GM19240 (cell line): Measurements from ENCODE around the gene MPDZ.
"Not testable (repeated sequence)": the region's sequence is repeated elsewhere in the genome, so short reads cannot be mapped to it uniquely, and the experiment has no call there.

ENCODE experiments used
- DNase-seq: peaks from one replicate; pipeline ENCODE4 v3.0.0; 2011; ENCODE audit warnings: low spot score; ENCODE audit not compliant: insufficient read length

MPDZ gene

GRCh38 chr9:13264788-13265187 is 14.7 kb downstream of the MPDZ start:
- DNase-seq: no peak

DNA sequence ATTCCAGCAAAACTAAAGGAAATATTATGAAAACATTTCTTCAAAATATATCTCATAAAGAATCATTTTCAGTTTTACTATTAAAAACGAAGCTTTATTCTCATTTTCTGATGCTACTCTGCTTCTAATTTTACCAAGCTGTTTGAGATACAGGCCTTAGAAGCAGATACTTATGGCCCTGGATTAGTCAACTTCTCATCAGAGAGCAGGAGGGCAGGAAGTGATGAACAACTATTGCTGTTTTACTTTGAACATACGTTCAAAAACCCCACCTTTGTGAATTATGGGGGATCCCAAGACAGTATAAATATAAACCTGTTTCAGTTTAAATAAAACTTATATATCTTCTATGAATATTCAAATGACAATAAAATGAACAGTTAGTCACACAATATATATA is 16.0 kb downstream of the MPDZ start:
- no peak for DNase-seq

DNA sequence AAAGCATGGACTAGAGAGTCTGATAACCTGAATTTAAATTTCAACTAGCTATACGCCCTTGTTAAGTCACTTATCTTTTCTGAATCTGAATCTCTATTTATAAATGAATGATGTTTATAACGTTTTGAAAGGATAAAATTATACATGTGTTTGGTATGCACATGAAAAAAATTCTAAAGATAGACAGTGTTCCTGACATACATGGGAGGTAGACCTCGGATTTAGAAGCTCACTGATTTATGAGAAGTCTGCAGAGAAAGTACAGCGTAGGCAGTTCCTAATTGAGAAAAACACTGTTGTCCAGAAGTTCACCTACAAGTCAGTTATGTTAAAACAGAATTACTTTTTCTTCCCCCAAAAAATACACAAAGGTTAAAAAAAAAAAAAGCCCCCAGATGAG is 26.6 kb downstream of the MPDZ start:
- no peak for DNase-seq

DNA sequence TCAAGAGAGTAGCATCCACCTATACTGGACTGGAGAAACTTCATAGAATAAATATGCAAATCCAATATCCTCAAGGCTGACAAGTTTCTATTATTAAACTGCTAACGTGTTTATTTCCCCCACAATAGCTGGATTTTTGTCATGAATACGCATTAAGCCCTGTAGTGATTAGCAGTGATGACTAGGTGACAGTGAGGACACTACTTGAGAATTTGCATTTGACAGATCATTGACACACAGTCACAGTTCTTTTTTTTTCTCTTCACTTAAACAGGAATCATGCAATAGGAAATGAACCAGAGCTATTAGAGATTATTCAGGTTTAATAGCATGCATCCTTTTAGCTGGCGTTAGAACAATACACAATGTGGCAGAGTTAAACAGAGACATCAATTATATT is 35.3 kb downstream of the MPDZ start:
- DNase-seq: no peak

GRCh38 chr9:13241283-13241682 is 38.2 kb downstream of the MPDZ start:
- DNase-seq: no peak

DNA sequence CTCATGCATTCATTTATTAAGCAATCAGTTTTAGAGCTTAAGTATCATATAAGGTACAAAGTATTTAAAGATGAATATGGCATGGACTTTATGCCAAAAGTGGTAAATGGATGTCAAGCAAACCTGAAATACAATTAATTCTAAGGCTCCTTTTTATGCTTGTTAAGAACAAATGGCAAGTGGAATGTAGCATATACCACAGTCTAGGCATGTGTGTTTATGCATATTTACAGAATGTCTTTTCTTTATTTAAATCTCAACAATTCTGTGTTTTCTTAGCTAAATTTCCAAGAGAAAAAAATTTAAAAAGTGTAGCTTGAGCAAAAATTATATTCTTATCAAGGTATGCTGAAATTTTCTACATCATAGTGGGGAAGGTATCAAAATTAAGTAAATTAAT is 39.8 kb downstream of the MPDZ start:
- DNase-seq: no peak

GRCh38 chr9:13239208-13239607 is 40.3 kb downstream of the MPDZ start:
- DNase-seq: no peak

DNA sequence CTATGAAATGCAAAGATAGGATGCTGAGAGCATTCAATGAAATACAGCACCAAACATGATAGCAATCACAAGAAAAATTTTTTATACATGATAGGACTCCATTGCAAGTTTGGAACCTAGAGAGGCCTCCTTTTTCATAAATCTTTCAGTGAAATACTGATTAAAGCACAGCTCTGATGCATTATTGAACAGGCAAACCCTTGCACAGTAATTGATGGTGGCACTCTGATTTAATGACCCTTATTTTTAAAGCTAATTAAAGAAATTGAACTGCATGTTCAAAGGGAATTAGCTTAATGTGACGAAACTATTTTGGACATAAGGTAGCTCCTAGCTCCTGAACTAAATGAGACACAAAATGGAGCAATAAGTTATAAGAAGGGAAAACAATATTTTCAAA is 44.6 kb downstream of the MPDZ start:
- no peak for DNase-seq

- no peak for DNase-seq
Measured at GRCh38 chr9:13228431-13228830, 51.1 kb downstream of the MPDZ start.

- no peak for DNase-seq
Measured at GRCh38 chr9:13224366-13224765, 55.1 kb downstream of the MPDZ start.

- not testable (repeated sequence) for DNase-seq
Measured at GRCh38 chr9:13222733-13223132, 56.8 kb downstream of the MPDZ start.

GRCh38 chr9:13221741-13222140 is 57.8 kb downstream of the MPDZ start:
- no peak for DNase-seq

DNA sequence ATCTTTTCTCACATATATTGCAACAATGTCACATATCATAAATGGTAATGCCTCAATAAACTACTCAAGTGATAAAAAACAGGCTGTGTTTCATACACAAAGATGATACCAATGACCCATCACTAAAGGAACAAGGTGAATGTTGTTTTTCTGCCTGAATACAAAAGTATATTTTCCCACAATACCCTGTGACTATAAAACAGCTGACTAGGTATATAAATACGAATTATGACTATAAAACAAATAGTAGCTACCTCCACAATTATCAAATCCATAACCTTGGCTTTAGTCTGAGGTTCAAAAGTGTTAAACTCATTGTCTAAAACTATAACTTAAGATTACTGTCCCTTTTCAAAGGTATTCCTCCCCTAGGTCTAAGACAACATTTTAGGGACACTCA is 58.7 kb downstream of the MPDZ start:
- no peak for DNase-seq

DNA sequence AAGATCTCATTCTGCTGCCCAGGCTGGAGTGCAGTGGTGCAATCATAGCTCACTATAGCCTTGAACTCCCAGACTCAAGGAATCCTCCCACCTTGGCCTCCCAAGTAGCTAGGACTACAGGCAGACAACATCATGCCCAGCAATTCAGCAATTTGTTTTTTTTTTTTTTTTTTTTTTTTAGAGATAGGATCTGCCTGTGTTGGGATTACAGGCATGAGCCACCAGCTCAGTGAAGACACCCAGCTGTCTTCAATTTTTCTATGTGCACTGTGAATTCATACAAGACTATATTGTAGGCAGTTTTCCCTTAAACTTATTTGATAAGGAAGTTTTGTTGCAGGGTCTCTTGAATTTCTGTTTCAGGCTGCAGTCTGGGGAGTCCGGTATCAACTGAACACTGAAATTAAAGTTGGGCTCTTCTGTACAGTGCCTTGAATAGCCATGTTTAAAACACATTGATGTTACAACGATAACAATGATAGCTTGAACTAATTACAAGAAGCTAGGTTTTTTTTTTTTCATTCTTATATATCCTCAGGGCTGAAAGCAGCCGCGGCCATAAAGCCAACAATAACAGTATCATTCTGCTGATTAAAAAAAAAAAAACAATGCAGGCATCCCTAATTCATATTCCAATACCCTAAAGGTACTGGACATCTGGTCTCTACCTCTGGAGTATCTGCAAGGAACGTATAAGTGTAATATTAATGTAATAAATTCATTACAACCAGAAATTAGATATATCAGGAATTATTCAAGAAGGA is 63.5 kb downstream of the MPDZ start:
- no peak for DNase-seq

GRCh38 chr9:13213998-13214397 is 65.5 kb downstream of the MPDZ start:
- no peak for DNase-seq

- DNase-seq: no peak
Measured at GRCh38 chr9:13213337-13213736, 66.2 kb downstream of the MPDZ start.

- DNase-seq: no peak
Measured at GRCh38 chr9:13210306-13210705, 69.2 kb downstream of the MPDZ start.

DNA sequence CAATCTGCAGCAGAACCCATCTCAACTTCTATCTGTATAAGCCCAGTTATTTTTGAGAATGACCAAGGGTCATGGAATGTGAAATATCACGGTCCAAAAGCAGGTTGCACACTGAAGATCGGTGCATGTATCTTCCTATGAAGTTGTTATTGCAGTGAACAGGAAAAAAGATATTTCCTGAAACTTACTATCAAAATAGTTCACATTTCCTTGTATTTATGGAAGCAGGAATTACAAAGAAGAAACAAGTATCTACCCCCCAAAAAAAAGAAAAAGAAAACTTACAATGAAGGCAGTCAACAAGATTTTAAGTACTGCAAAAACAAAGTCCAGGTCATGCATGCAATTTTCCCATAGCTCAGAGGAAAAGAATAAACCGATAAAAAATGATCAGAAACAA is 70.0 kb downstream of the MPDZ start:
- no peak for DNase-seq

DNA sequence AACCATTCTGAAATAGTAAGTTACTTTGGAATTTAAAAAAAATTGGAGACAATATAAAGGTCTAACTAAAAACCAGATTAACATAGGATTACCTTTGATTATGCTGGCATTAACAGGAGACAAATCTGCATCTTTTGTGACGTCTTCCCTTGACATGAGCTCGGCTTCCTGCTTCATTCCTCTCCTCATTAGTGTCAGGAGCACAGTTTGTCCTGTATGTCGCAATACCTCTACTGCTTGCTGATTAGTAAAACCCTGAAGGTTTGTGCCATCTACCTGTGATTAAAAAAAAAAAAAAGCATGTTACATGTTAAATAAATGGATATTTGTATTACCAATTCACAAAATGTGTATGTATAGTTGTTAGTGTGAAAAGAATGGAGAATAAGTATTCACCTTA is 73.7 kb downstream of the MPDZ start:
- DNase-seq: no peak

GRCh38 chr9:13190040-13190439 is 89.5 kb downstream of the MPDZ start:
- no peak for DNase-seq

GRCh38 chr9:13189362-13189761 is 90.1 kb downstream of the MPDZ start:
- DNase-seq: no peak

DNA sequence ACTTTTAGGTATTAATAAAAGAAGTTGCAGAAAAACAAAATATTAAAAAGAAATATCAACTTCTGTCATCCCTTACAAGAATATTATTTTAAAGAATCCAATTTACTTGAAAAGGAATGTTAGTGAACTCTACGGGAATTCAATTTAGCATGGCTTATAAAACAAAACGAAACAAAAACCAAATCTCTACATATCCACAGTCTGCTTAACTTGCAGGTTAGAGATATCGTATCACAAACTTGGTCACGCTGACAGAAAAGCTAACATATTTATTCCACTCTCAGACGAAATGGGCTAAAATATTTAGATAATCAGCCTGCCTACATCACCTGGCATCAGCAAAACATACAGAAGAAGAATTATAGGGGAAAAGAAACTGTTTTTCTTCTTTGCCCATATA is 92.7 kb downstream of the MPDZ start:
- DNase-seq: no peak

DNA sequence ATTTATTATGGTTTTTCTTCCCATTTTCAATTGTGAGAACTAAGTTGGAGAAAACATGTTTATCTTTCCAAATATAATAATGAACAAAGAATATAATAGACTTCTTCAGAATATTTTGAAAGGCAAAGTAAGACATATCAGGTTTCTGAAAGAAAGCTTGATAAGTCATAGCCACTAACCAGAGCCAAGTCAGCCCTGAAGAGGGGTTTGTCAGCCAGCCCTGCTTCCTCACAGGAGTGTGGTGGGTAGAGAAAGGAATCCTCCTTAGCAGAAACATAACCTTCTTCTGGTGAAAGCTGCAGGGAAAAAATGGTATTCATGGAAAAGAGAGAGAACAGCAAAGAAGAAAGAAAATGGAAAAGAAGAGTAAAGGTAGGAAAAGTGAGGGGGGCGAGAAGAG is 93.4 kb downstream of the MPDZ start:
- no peak for DNase-seq

DNA sequence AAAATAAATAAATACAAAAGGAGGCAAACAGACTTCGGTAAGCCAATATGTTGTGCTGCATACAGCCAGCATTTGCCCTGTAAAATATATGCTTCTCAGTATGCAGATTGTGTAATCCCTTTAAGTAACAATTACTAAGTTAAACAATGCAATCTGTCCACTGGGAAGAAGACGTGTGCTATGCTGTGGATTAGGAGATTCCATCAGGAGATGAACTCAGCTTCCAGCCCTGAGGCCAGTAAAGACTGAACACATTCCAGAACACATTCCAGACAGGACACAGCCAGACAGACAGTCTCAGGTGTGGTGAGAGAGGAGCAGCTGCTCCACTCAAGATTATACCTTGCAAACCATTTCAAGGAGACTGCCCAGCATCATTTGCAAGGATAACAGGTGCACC is 97.8 kb downstream of the MPDZ start:
- no peak for DNase-seq
